Astrocyte (in vitro differentiated cells and primary cell): ENCODE measurements around the gene TMEM8B. TPM values are rescaled to one million over a fixed set of nuclear protein-coding genes. Genes with fewer than 3 reads are reported as not detected.

Experiments
- DNase-seq: peaks from one replicate; pipeline ENCODE4 v3.0.0-alpha.2; 2010; ENCODE audit warnings: low read depth
- FAIRE-seq: peaks from 2 replicates; lab custom pipeline; 2011; peaks lifted over from hg19 to GRCh38; lab: Jason Lieb, UNC
- H2AFZ ChIP-seq: 2 replicates; pipeline ENCODE4 v1.6.0; 2012; ENCODE audit warnings: low read depth, low read length, inconsistent platforms
- H3K27ac ChIP-seq: 2 replicates; pipeline ENCODE4 v1.5.1; 2011; ENCODE audit warnings: low read depth, low read length, inconsistent platforms
- H3K27me3 ChIP-seq: 2 replicates; pipeline ENCODE4 v1.6.0; 2011; ENCODE audit warnings: low read length, inconsistent platforms; ENCODE audit not compliant: insufficient read depth
- H3K36me3 ChIP-seq: 2 replicates; pipeline ENCODE4 v1.5.1; 2011; ENCODE audit warnings: low read length, inconsistent platforms; ENCODE audit not compliant: insufficient read depth
- H3K4me1 ChIP-seq: 2 replicates; pipeline ENCODE4 v1.5.1; 2011; ENCODE audit warnings: low read length, inconsistent platforms; ENCODE audit not compliant: insufficient read depth
- H3K4me2 ChIP-seq: 2 replicates; pipeline ENCODE4 v1.6.0; 2012; ENCODE audit warnings: low read length, inconsistent platforms
- H3K4me3 ChIP-seq: 2 replicates; pipeline ENCODE4 v1.5.1; 2011; ENCODE audit warnings: low read depth, mild to moderate bottlenecking, low read length, inconsistent platforms; ENCODE audit not compliant: insufficient read depth
- H3K79me2 ChIP-seq: 2 replicates; pipeline ENCODE4 v1.6.0; 2012; ENCODE audit warnings: mild to moderate bottlenecking, low read length, inconsistent platforms; ENCODE audit not compliant: insufficient read depth
- H3K9ac ChIP-seq: 2 replicates; pipeline ENCODE4 v1.6.0; 2012; ENCODE audit warnings: mild to moderate bottlenecking, low read length, inconsistent platforms
- H3K9me3 ChIP-seq: 2 replicates; pipeline ENCODE4 v1.5.1; 2012; ENCODE audit warnings: low read depth, mild to moderate bottlenecking, low read length, inconsistent platforms; ENCODE audit not compliant: insufficient read depth
- H4K20me1 ChIP-seq: 2 replicates; pipeline ENCODE4 v1.6.0; 2012; ENCODE audit warnings: low read length, inconsistent platforms; ENCODE audit not compliant: insufficient read depth
- H3K27ac Mint-ChIP-seq: one replicate; pipeline ENCODE4 v1.8.0; 2021; ENCODE audit warnings: mild to moderate bottlenecking, mixed read lengths; ENCODE audit not compliant: unreplicated experiment
- H3K27me3 Mint-ChIP-seq: one replicate; pipeline ENCODE4 v1.8.0; 2021; ENCODE audit warnings: low read depth, mixed read lengths; ENCODE audit not compliant: unreplicated experiment
- H3K36me3 Mint-ChIP-seq: one replicate; pipeline ENCODE4 v1.8.0; 2021; ENCODE audit warnings: low read depth, mixed read lengths; ENCODE audit not compliant: unreplicated experiment
- H3K4me1 Mint-ChIP-seq: one replicate; pipeline ENCODE4 v1.8.0; 2021; ENCODE audit warnings: low read depth, mixed read lengths; ENCODE audit not compliant: unreplicated experiment
- H3K4me3 Mint-ChIP-seq: one replicate; pipeline ENCODE4 v1.8.0; 2021; ENCODE audit warnings: mild to moderate bottlenecking, moderate library complexity, mixed read lengths; ENCODE audit not compliant: unreplicated experiment
- H3K9me3 Mint-ChIP-seq: one replicate; pipeline ENCODE4 v1.8.0; 2021; ENCODE audit warnings: mild to moderate bottlenecking, mixed read lengths; ENCODE audit not compliant: unreplicated experiment
- EZH2 ChIP-seq: IDR thresholded peaks from 2 replicates; pipeline ENCODE4 v1.6.1; 2012; ENCODE audit warnings: mild to moderate bottlenecking, low read length, inconsistent platforms; ENCODE audit not compliant: insufficient read depth
- total RNA-seq: library from RNA; stranded (reverse); gene quantifications from 2 replicates; pipeline ENCODE4 v1.2.1, GENCODE V29; 2021
- TF ChIP-seq, protein P1 (sequence below): IDR thresholded peaks from 2 replicates; pipeline ENCODE4 v1.5.1; 2011; ENCODE audit warnings: low read depth, mild to moderate bottlenecking, inconsistent platforms, low read length, moderate library complexity; ENCODE audit not compliant: insufficient read depth

Gene TMEM8B
- total RNA-seq, 1 donor from 2014 or later = 8.9 TPM

DNA sequence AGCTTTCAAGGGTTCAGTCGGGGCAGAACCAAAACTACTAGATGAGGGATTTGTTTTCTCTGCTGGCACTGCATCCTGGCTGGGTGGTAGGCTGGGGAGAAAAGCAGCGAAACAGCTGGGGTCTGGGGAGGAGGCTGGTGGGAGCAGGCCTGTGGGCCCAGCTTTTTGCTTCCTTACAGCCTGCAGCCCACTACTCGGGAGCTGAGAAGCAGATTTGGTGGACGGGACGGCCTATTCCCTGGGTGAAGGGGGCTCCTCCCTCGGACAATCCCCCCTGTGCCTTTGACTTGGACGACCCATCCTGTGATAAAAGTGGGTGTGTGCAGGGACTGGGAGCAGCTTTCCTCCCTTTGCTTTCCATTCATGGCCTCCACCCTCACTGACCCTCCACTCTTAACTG is 28.5 kb upstream of the TMEM8B start:
- FAIRE-seq (no peak), DNase-seq (no peak)
- TF ChIP-seq EZH2 = no peak
- TF ChIP-seq, protein P1, sequence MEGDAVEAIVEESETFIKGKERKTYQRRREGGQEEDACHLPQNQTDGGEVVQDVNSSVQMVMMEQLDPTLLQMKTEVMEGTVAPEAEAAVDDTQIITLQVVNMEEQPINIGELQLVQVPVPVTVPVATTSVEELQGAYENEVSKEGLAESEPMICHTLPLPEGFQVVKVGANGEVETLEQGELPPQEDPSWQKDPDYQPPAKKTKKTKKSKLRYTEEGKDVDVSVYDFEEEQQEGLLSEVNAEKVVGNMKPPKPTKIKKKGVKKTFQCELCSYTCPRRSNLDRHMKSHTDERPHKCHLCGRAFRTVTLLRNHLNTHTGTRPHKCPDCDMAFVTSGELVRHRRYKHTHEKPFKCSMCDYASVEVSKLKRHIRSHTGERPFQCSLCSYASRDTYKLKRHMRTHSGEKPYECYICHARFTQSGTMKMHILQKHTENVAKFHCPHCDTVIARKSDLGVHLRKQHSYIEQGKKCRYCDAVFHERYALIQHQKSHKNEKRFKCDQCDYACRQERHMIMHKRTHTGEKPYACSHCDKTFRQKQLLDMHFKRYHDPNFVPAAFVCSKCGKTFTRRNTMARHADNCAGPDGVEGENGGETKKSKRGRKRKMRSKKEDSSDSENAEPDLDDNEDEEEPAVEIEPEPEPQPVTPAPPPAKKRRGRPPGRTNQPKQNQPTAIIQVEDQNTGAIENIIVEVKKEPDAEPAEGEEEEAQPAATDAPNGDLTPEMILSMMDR = no peak
- Histone ChIP-seq H3K4me1 (peaks cover 13% of the 10 kb centered on the region), H3K9ac (no peak overlapping the region), H3K36me3 (peaks cover 10% of the 10 kb centered on the region), H3K9me3 (no peaks in the 10 kb centered on the region), H3K27ac (no peak overlapping the region), H3K4me2 (no peak overlapping the region), H4K20me1 (no peaks in the 10 kb centered on the region), H2AFZ (no peak overlapping the region), H3K4me3 (no peak overlapping the region), H3K27me3 (no peaks in the 10 kb centered on the region), H3K79me2 (peaks cover 9% of the 10 kb centered on the region)
- Mint-ChIP-seq H3K36me3 (peaks cover 25% of the 10 kb centered on the region), H3K4me3 (no peak overlapping the region), H3K27me3 (peaks cover 4% of the 10 kb centered on the region), H3K27ac (no peak overlapping the region), H3K9me3 (no peaks in the 10 kb centered on the region), H3K4me1 (peaks cover 14% of the 10 kb centered on the region)

DNA sequence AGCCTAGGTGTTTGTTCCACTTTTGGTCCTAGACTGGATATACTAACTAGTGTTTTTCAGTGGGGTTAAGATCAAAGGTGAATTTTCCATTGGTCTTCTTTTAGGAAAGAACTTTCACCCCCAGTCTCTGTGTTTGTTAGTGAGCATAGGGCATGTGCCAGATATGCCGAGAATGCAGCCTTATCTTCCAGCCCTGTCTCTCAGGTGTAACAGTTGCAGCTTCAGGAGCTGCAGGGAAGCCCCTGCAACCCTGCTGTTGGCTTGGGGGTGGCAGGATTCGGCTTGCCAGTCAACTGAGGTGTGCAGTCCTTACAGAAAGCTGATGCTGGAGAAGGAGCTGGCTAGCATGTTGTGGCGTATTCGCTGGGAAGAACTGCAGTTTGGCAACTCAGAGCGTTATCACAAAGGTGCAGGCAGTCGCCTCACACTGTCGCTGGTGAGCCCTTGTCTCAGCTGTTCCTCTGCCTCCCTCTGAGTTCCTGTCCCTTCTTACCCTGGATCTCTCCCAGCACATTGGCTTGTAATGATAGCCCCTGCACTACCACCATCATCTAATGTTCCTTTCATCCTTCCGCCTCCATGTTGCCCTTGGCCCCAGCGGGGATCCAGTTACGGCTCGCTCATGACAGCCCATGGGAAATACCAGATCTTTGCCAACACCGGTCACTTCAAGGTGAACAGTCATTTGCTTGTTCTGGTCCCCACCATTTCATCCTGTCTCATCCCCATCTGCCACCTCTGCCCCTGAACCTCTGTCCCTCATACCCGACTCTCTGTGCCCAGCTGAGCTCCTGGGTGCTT is 27.5 kb upstream of the TMEM8B start:
- Histone ChIP-seq H3K27ac (no peak overlapping the region), H3K27me3 (no peaks in the 10 kb centered on the region), H2AFZ (no peak overlapping the region), H3K4me1 (peaks cover 8% of the 10 kb centered on the region), H3K36me3 (peaks cover 10% of the 10 kb centered on the region), H3K79me2 (peaks cover 9% of the 10 kb centered on the region), H3K4me3 (no peak overlapping the region), H3K9ac (no peak overlapping the region), H3K4me2 (no peak overlapping the region), H4K20me1 (no peaks in the 10 kb centered on the region), H3K9me3 (no peaks in the 10 kb centered on the region)
- no peak overlapping the region for H3K4me3 Mint-ChIP-seq
- no peak overlapping the region for H3K27ac Mint-ChIP-seq
- H3K4me1 Mint-ChIP-seq = peaks cover 9% of the 10 kb centered on the region
- TF ChIP-seq EZH2 = no peak
- TF ChIP-seq, protein P1 = no peak
- H3K9me3 Mint-ChIP-seq = no peaks in the 10 kb centered on the region
- FAIRE-seq (no peak), DNase-seq (no peak)
- H3K27me3 Mint-ChIP-seq = peaks cover 4% of the 10 kb centered on the region
- H3K36me3 Mint-ChIP-seq = peaks cover 33% of the 10 kb centered on the region

DNA sequence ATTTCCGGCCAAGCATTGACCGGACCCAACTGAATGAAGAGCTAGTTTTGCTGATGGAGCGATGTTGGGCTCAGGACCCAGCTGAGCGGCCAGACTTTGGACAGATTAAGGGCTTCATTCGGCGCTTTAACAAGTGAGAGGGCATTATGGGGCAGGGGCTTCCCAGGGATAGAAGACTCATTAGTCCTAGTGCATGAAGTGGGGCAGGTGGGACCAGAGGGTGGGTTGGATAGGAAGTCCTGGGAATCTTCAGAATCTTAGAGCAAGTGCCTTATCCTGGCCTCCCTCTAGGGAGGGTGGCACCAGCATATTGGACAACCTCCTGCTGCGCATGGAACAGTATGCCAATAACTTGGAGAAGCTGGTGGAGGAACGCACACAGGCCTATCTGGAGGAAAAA is 22.9 kb upstream of the TMEM8B start:
- no peaks in the 10 kb centered on the region for H3K9me3 ChIP-seq
- Mint-ChIP-seq H3K36me3 (peaks cover 29% of the 10 kb centered on the region), H3K27ac (no peak overlapping the region), H3K27me3 (no peaks in the 10 kb centered on the region), H3K4me3 (no peak overlapping the region), H3K4me1 (no peaks in the 10 kb centered on the region), H3K9me3 (no peaks in the 10 kb centered on the region)
- no peaks in the 10 kb centered on the region for H3K27me3 ChIP-seq
- no peak for FAIRE-seq
- no peak overlapping the region for H3K4me3 ChIP-seq
- no peaks in the 10 kb centered on the region for H3K4me1 ChIP-seq
- H2AFZ ChIP-seq = no peak overlapping the region
- peaks cover 20% of the 10 kb centered on the region for H3K36me3 ChIP-seq
- no peak overlapping the region for H3K4me2 ChIP-seq
- no peaks in the 10 kb centered on the region for H3K79me2 ChIP-seq
- DNase-seq = no peak
- H3K27ac ChIP-seq = no peak overlapping the region
- no peak overlapping the region for H3K9ac ChIP-seq
- TF ChIP-seq EZH2 = no peak
- TF ChIP-seq, protein P1 = no peak
- no peaks in the 10 kb centered on the region for H4K20me1 ChIP-seq
